ENCODE measurements around the gene ADK.

- TF ChIP-seq POLR2A (IDR thresholded peaks at IDR 0.05), result no peak
- no peak for TF ChIP-seq CTCF (IDR thresholded peaks at IDR 0.05)
Observed at GRCh38 chr10:74684462-74684861, 533.4 kb downstream of the ADK start.

Data from stomach (tissue), 4 donors.